ENCODE results near the gene MAP1LC3A. TPM values are rescaled to one million over a fixed set of nuclear protein-coding genes. Genes with fewer than 3 reads are reported as not detected.

MAP1LC3A gene
- polyA plus RNA-seq, 4 donors = 23.3 to 31.4 (median 23.9) TPM

DNA sequence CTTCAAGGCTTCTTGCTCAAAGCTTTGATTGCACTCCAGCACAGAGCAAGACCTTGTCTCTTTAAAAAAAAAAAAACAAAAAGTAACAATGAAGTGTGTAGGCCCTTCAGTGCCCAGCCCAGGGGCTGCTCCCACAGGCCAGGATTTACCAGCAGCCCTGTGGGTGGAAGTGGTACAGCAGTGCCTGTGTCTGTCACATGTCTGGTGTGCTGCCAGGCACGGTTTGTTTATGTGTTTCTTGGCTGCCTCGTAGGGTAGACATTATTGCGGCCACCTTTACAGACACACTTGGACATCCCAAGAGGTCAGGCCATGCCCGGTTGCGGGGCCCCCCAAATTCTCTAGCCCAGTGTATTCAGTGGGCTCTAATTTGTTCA is 29.6 kb upstream of the MAP1LC3A start:
- no peak for DNase-seq (ENCODE audit: low read depth in 4 of 4, low spot score in 3 of 4)

DNA sequence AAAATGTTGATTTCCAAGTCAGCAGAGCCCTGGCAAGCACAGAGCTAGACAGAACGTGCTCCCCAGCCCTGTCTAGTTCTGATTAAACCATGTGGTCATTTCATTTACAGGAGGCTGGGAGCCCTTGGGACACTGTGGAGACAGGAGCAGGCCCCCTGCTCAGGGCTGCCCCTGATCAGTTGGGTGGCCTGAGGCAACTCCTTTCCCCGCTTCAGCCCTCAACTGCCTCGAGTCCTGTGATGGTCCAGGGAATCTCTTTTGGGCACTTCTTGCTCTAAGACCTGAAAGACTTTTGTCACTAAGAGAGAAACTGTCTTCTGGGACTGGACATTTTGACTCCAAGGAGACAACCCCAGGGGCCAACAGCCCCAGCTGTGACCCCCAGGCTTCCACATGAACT is 28.8 kb upstream of the MAP1LC3A start:
- no peak for DNase-seq (ENCODE audit: low read depth in 4 of 4, low spot score in 3 of 4)

DNA sequence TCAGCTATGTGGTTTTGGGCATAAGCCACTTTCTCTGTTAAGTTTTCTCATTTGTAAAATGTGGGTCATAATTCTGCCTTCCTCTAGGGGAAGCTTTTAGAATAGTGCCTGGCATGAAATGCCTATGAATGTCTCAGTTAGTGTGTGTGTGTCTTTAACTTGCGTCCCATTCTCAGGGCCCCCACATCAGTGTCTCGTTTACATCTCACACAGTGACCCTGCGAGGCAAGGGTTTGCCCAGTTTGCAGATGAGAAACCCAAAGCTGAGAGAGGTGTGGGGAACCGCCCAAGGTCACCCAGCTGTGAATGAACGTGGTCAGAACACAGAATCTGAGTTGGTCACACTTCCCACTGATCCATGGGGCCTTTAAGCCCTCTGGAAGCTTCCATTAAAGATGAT is 28.2 kb upstream of the MAP1LC3A start:
- no peak for DNase-seq (ENCODE audit: low read depth in 4 of 4, low spot score in 3 of 4)

DNA sequence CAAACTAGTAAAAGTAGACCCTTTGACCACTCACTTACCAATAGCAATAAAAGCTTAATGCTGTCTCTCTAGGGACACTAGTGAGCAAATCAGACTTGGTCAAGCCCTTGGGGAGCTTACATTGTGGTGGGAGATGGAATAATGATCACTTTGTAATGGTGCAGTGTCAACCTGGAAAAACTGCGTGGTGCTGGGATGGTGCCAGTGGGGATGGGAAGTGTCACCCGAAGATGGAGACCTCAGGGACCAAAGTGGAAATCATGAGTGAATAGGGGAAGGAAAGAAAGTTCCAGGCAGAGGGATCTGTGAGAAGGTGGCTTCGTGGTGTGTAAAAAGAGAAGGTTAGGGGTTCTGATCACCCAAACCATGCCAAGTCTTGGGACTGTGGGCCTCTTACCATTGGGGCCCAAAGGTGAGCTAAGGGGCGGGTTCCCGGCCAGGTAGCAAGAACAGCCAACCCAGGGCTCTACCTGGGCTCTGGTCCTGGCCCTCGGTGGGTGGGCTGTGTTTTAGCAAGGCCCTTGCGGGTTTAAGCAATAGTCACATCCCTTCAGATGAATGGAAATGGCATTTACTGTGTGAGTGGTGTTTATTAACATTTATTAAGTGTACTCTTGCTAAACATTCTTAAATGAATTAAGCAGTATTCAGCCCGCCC is 26.8 kb upstream of the MAP1LC3A start:
- DNase-seq (ENCODE audit: low read depth in 4 of 4, low spot score in 3 of 4) = no peak

DNA sequence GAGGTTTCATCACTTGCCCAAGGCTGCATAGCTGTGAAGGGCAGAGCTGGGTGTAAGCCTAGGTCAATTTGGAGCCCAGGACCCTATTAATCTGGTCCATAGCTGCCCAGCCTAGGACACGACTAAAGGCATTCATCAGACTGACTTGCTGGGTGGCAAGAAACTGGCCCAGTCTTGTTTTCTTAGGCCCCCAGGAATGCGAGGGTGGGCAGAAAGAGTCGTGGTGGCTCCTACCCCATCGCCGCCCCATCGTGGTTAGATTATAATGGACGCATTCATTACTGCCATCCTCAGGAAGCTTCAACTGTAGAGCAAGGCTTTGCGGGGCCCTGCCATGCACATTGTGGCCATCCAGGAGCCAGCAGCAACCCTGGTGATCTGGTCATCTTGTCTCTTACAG is 26.2 kb upstream of the MAP1LC3A start:
- DNase-seq (ENCODE audit: low read depth in 4 of 4, low spot score in 3 of 4) = no peak

DNA sequence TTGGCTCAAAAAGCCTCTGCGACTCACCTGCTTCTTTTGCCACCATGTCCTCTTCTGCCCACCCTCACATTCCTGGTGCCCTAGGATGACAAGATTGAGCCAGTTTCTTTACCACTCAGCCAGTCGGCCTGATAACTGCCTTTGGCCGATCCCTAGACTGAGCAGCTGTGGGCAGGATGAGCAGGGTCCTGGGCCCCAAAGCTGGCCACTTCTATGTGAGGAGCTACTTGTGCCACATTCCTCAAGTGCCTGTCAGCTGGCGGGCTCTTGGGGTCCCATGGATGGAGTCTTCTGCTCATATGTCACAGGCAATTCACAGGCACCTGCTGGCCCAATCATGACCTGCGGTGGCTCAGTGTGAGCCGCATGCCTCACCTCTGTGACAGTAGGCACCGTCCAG is 25.8 kb upstream of the MAP1LC3A start:
- no peak for DNase-seq (ENCODE audit: low read depth in 4 of 4, low spot score in 3 of 4)

DNA sequence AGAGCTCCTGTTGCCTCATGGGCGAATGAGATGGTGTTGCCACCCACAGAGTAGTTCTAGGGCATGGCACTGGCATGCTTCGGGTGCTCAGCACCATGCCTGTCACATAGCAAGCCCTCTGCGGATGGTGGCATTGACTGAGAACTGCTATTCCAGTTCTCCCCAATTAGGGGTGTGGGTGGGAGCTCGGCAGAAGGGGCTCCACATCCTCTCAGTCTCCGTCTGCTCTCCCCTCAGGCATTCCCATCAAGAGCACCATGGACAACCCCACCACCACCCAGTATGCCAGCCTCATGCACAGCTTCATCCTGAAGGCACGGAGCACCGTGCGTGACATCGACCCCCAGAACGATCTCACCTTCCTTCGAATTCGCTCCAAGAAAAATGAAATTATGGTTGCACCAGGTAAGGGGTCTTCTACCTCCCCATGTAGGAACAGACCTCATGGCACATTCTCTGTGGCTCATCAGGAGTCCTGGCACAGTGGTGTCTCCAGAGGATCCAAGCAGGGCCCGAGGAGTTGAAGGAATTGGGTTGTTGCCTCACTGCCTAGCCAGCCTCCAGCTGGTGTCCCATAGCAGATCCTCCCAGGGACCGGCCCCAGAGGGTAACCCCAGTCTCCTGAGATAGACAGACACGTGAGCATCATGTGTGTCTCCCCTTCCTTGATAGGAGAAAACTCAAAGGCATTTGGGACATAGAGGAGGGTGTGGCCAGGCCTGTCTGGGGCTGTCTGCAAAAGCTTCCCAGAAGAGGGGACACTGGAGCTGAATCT is 23.9 kb upstream of the MAP1LC3A start:
- no peak for DNase-seq (ENCODE audit: low read depth in 4 of 4, low spot score in 3 of 4)

DNA sequence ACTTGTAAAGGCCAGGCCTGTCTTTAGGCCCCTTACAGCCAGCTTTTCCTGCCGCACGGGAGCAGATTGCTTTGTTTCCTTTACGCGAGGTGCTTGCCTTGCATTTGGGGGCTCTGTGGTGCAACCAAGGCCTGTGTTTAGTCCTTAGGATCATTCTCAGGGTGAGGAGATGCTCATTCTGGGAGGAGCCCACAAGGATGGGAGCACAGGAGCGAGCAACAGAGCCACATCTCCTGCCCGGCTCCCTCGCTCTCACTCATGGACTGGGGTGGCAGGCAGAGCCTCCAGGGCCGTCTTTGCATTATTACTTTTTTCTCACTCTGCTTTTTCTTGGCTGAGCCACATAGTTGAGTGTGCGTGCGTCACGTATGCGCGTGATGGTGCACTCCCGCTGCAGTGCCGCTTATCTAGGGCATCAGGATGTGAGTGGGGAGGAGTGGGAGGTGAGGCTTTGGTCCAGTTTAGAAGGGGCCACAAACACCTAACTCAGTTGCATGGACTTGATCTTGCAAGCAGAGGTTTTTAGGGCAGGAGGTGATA is 23.1 kb upstream of the MAP1LC3A start:
- no peak for DNase-seq (ENCODE audit: low read depth in 4 of 4, low spot score in 3 of 4)

DNA sequence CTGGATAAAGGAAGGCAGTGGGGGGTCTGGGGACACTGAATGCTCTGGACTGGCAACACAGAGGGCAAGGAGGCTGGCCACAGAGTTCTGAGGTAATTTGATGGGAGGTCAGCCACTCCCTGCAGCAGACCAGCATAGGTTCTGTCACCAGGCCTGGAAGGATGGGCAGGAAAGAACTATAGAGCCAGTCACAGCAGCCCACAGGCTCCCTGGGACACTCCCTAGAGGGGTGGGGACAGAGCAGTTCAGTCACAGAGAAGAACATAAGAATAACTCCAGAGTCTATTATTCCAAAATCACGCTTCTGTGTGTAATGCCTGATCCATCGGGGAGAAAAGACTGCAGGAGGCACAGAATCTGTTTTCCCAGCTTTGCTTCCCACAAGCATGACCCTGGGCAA is 22.7 kb upstream of the MAP1LC3A start:
- DNase-seq (ENCODE audit: low read depth in 4 of 4, low spot score in 3 of 4) = no peak

DNA sequence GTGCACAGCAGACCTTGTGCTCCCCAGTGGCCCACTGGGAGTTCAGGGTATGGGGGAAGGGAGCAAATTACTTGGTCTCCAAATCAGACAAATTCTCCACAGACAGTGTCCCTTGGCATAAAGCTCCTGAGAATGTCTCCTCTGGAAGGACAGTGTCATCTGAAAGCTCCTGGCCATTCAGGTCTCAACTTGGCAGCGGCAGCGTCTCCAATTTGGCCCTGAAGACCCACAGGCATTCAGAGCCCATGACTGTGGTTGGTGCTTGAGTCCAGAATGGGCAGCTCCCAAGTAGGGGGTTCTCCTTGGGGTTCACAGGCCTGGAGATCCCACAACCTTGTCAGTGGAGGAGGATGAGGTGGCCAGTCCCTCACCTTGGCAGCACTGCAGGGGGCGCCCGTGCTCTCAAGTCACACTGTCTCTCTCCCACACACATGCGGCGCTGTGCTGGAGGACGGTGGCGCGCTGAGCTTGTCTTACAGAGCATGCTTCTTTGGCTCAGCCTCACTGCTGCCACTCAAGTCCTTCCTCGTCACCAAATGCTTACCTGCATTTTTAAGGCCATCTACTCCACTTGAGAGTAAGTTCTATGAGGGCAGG is 21.6 kb upstream of the MAP1LC3A start:
- DNase-seq (ENCODE audit: low read depth in 4 of 4, low spot score in 3 of 4) = no peak

DNA sequence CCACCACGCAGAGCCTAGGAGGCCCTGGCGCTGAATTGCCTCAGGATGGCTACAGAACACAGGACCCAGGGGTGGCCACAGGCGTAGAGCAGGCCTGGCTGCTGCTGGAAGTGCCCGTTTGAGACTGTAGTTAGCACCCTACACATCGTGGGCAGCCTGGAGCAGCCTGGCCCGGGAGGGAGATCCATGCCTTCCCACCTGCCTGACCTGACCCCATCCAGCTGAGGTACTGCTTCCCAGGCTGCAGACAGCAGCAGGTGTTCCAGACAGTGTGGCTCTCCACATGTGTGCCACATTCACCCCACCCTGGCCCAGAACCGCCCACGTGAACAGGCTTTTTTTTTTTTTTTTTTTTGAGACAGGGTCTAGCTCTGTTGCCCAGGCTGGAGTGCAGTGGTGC is 20.9 kb upstream of the MAP1LC3A start:
- no peak for DNase-seq (ENCODE audit: low read depth in 4 of 4, low spot score in 3 of 4)

DNA sequence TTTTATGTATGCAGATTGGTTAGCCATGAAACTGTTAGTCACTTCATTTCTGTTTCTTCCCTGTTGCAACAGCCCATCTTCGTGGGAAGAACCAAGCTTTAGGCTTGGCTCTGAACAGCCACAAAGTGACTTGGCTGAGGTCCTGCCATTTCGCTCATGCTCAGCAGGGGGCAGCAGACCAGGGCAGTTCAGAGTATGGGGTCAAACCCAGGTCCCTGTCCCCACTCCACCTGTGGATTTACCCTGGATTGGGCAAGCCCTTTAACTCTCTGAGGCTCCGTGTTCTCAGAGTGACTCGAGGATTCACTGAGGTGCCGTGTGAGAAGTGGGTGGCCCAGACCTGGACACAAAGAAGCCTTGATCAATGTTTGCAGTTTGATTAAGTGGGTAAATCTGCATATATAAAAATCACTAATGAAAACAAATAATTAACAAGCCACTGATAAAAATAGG is 19.8 kb upstream of the MAP1LC3A start:
- DNase-seq (ENCODE audit: low read depth in 4 of 4, low spot score in 3 of 4) = no peak

DNA sequence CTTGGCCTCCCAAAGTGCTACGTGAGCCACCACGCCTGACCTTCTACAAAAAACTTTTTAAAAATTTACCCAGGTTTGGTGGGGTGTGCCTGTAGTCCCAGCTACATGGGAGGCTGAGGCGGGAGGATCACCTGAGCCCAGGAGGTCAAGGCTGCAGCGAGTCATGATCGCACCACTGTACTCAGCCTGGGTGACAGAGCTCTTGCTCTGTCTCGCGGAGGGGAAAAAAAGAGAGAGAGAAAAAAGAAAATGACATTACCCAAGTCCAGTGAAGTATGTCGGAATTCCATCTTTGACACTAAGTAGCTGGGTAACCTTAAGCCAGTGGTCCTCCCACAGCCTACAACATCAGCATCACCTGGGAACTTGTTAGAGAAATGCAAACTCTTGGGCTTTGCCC is 18.8 kb upstream of the MAP1LC3A start:
- no peak for DNase-seq (ENCODE audit: low read depth in 4 of 4, low spot score in 3 of 4)

DNA sequence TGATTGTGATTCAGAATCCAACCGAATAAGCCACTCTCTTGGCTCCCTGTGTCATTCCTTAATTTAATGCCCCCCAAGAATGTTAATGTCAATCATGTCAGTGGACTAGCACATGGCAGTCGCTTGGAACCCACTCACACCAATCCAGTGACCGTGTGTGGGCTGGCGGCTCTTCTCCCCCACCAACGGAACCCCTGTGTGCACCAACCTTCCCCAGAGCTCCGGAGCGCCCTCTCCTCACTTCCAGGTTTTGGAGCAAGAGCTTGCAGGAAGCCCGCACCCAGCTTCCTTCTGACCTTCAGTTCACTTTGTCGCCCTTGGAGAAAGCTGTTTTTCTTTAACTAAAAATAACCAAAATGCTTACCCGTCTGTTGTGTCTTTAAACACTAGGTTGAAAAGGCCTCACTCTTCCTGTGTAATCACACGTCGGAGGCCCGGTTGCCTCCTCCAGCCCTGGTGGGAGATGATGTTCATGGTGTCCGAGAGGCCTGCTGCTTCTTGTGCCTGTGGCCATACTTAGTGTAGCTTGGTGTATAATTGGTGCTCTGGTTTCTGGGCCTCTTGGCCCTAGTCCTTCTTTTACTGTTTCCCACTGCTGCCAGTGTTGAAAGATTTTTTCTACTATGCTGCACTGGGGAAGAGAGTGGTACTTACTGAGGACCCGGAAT is 17.8 kb upstream of the MAP1LC3A start:
- no peak for DNase-seq (ENCODE audit: low read depth in 4 of 4, low spot score in 3 of 4)

DNA sequence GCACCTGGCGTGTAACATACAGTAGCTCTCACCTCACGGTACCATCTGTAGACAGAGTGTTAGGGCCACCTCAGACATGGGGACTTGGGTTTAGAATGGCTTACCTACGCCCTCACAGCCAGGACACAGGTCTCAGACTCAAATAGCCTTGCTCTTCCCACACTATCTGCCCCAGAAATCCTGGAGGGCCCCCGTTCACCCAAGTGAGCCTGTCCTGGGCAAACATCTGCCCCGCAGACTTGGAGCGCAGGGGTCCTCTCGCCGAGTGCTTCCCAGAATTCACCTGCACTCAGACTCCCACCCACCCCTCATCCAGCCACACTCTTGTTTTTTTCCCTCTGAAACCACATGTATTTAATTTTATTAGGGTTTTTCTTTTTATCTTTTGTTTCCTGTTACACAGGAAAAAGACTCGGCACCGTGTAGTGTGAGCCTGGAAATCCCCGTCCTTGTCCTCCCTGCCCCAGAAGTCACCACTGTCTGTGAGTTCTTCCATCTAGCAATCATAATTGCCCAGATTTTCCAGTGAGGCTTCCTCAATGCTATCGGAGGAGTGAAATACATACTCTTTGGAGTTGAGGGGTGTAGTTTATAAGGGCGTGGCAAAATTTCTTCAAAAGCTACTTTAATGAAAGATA is 17.1 kb upstream of the MAP1LC3A start:
- no peak for DNase-seq (ENCODE audit: low read depth in 4 of 4, low spot score in 3 of 4)

DNA sequence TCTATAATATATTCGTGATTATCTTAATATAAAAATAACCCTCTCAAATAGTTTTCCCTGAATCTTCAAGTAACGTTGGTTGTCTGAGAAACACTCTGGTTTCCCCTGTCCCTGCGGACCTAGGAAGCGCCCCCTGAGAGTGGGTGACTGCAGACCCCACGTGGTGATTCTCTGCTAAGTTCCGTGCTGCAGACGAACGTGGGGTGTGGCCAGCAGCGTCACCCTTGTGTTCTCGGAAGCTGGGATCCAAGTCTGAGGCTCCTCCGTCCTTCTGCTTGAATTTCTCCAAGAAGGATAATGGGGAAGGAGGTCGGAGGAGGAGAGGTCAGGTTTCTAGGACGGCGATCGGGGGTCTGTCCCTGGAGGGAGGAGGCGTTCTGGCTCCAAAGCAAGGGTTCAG is 16.6 kb upstream of the MAP1LC3A start:
- no peak for DNase-seq (ENCODE audit: low read depth in 4 of 4, low spot score in 3 of 4)

DNA sequence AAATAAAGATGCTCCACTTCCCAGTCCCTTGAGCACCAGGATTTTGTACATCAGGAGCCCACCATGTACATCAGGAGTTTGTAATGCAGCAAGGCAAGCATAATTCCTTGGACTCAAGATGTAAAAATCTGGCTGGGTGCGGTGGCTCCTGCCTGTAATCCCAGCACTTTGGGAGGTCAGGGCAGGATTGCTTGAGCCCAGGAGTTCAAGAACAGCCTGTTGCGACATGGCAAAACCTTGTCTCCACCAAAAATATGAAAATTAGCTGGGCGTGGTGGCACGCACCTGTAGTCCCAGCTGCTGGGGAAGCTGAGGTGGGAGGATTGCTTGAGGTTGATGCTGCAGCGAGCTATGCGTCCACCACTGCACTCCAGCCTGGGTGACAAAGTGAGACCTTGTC is 16.1 kb upstream of the MAP1LC3A start:
- DNase-seq (ENCODE audit: low read depth in 4 of 4, low spot score in 3 of 4) = no peak

DNA sequence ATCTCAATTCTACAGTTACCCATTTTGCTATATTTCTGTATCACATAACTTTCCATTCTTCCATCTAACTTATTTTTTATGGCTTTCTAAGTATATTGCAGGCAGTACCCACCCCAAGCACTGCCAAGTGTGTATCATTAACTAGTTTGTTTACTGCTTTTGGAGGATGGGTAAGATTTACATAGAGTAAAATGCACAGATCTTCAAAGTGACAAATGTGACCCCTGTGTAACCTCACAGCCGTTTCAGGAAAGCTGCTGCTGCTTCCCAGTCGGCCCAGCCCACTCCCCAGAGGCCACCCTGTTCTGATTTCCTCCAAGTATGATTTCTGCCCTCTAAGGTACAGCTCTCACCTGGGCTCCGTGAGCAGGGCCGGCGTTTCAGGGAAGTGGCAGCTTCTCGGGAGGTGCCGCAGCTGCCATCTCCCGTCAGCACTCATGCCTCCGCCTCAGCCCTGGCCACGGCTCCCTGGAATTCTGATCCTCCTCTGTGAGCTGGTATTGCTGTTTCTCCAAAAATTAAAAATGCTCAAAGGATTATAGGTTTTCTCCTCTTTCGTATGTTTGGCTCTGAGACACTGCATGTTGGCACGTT is 15.0 kb upstream of the MAP1LC3A start:
- no peak for DNase-seq (ENCODE audit: low read depth in 4 of 4, low spot score in 3 of 4)

DNA sequence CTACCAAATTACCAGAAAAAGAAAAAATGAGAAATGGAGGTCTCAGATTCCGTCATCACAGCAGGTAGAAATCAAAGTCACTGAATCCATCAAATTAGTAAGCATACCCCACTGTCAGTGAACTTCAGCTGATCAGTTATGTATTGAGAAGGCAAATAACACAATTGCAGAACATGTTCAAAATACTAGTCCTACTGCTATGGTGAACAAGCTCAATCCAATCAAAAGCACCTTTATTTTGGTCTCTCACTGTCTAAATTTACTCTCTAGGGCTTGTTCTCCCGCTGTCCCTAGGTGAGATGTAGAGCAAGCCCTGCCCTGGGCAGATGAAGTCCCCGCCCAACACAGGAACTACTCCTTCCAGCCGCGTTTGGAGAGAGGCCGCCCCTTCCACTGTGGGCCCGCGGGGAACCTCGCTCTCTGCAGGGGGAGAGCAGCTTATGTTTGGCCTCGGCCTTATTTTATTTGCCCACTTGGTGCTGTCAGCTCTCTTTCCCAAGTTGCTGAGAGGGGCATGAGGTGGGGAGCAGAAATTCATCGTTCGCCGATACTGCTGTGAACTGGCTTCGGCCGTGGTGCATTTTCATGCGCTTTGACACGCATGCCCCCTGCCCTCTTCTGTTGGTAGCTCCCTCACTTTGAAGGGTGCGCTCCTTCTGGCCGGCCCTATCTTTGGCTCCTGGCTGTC is 14.3 kb upstream of the MAP1LC3A start:
- DNase-seq (ENCODE audit: low read depth in 4 of 4, low spot score in 3 of 4) = no peak

DNA sequence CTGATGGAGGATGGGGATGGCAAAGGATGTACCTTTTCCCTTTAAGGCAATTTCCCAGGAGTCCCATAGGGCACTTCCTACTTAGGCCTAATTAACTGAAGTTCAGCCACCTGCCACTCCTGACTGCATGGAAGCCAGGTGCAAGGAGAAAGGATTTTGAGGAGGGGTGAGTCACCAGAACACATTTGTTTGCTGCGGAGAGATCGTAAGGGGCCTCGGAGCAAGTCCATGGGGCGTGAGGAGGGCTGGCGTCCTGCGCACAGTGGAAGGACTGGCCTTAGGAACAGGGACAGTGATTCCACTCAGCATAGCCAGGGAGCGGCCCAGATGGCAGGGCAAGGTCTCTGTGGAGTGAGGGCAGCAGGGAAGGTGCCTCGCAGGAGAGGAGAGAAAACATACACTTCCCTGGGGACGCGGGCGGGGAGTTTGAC is 11.8 kb upstream of the MAP1LC3A start:
- DNase-seq (ENCODE audit: low read depth in 4 of 4, low spot score in 3 of 4) = no peak
